Progenitor cell of endocrine pancreas (in vitro differentiated cells): ENCODE measurements around the gene PCDH7. TPM values are rescaled to one million over a fixed set of nuclear protein-coding genes. Genes with fewer than 3 reads are reported as not detected.
A peak's percentile ranks its signal among the peaks of the same experiment; 100 is the strongest.

ENCODE experiments used
- DNase-seq: peaks from one replicate; pipeline ENCODE4 v3.0.0; 2021; ENCODE audit warnings: low spot score; ENCODE audit not compliant: unreplicated experiment
- H3K27ac Mint-ChIP-seq: 2 replicates; pipeline ENCODE4 v1.8.0; 2021; ENCODE audit warnings: mild to moderate bottlenecking, moderate library complexity, mixed read lengths
- H3K27me3 Mint-ChIP-seq: 2 replicates; pipeline ENCODE4 v1.8.0; 2021; ENCODE audit warnings: mixed read lengths
- H3K36me3 Mint-ChIP-seq: 2 replicates; pipeline ENCODE4 v1.8.0; 2022; ENCODE audit warnings: mixed read lengths; ENCODE audit not compliant: insufficient read depth
- H3K4me1 Mint-ChIP-seq: 2 replicates; pipeline ENCODE4 v1.8.0; 2021; ENCODE audit warnings: low read depth, mixed read lengths
- H3K4me3 Mint-ChIP-seq: 2 replicates; pipeline ENCODE4 v1.8.0; 2021; ENCODE audit warnings: low read depth, mild to moderate bottlenecking, moderate library complexity, mixed read lengths
- H3K9me3 Mint-ChIP-seq: 2 replicates; pipeline ENCODE4 v1.8.0; 2021; ENCODE audit warnings: low read depth, mixed read lengths
- CTCF ChIP-seq: fragments of 200-600 bp; sonication (generic); IDR thresholded peaks from one replicate; pipeline ENCODE4 v1.5.0; 2021; ENCODE audit warnings: antibody characterized with exemption, mild to moderate bottlenecking; ENCODE audit not compliant: unreplicated experiment
- long read RNA-seq: library from polyadenylated mRNA; unstranded; transcript quantifications from one replicate; pipeline ENCODE4 v2.0.0, GENCODE V29; 2020
- total RNA-seq: library from RNA; stranded (reverse); gene quantifications from 2 replicates; pipeline ENCODE4 v1.2.1, GENCODE V29; 2021

The PCDH7 gene
- 9.9 and 17.2 TPM in 2 replicates for total RNA-seq
- long read RNA-seq, full-length matches to known transcripts = 2 of 5 reads
- long read RNA-seq, partial matches to known transcripts = 0 of 5 reads
- long read RNA-seq, other reads (novel, unspliced or antisense) = 3 of 5 reads

DNA sequence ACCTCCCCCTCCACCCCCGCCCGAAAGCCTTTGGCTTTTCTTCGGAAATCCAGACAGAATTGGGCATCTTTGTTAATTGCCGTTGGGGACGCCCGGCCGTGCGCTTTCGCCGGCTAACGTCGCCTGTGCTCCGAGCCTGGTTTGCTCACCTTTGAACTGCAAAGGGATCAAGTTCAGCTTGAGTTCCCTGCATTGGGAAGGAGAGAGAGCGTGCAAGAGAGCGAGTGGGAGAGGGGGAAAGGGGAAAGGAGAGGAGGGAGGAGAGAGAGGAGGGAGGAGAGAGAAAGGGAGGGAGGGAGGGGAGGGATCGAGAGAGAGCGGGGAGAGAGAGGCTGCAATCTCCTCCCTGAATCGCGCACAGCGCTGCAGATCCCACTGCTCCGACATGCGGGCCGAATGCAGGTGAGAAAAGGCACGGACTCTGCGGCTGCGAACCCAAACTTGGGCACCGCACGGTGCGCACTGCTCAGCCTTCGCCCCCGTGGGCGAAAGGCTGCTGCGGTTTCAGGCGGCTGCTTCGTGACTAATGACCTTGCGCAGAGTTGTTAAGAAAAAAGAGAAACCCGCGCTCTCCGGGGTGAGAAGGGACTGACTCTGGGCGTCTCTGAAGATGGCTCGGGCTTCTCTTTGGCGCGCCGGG lies at the start of gene PCDH7:
PCDH7 (plus strand) TSS at position 349 of the 640 bp plus-strand sequence. CDS start 1,054 bp downstream, outside the sequence.
- no peak for DNase-seq
- Mint-ChIP-seq H3K27me3 (peaks cover 46% of the 10 kb centered on the region), H3K4me1 (peaks cover 24% of the 10 kb centered on the region), H3K4me3 (peak within 1 kb of the TSS; percentile 82), H3K27ac (peak within 1 kb of the TSS; percentile 93), H3K36me3 (no peaks in the 10 kb centered on the region), H3K9me3 (no peaks in the 10 kb centered on the region)
- TF ChIP-seq CTCF = no peak

DNA sequence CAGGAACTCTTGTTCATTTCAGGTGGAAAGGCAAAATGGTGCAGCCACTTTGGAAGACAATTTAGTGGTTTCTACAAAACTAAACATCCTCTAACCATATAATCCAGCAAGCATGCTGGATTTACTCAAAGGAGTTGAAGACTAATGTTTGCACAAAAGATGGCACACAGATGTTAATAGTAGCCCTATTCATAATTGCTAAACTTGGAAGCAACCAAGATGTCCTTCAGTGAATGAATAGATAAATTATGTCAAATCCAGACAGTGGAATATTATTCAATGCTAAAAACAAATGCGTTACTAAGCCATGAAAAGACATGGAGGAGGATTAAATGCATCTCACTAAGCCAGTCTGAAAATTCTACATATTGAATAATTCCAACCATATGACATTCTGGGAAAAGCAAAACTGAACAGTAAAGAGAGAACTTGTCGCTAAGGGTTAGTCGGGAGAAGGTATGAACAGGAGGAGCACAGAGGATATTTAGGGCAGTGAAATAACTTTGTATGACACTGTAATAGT lies 48.2 kb upstream of the PCDH7 start:
- TF ChIP-seq CTCF = no peak
- Mint-ChIP-seq H3K36me3 (no peaks in the 10 kb centered on the region), H3K27me3 (no peaks in the 10 kb centered on the region)

DNA sequence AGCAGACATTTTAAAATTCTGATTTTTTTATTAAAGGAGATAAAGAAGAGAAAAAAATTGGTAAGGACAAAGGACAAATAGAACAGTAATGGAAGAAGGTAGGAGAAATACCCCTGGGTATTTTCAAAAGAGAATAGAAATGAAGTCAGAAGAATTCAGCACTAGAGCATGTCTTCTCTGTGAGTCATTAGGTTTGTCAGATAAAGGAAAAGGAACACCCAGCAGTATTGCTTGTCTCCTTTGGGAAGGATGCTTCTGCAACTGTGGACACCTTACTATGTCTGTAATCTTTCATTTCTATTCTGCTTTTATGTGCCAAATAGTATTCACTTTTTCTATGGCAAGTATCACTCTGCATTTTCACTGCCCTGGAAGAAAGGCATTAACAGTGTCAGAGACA lies 24.0 kb upstream of the PCDH7 start:
- H3K36me3 Mint-ChIP-seq = no peaks in the 10 kb centered on the region
- no peaks in the 10 kb centered on the region for H3K27me3 Mint-ChIP-seq
- H3K9me3 Mint-ChIP-seq = no peaks in the 10 kb centered on the region
- TF ChIP-seq CTCF = no peak
- no peak for DNase-seq
- H3K4me3 Mint-ChIP-seq = no peak overlapping the region
- H3K27ac Mint-ChIP-seq = no peak overlapping the region
- no peaks in the 10 kb centered on the region for H3K4me1 Mint-ChIP-seq

More for the DNA sequence above, 48.2 kb upstream of the PCDH7 start:
- no peaks in the 10 kb centered on the region for H3K4me1 Mint-ChIP-seq
- H3K4me3 Mint-ChIP-seq = no peak overlapping the region
- H3K9me3 Mint-ChIP-seq = peaks cover 3% of the 10 kb centered on the region
- no peak overlapping the region for H3K27ac Mint-ChIP-seq
- no peak for DNase-seq

DNA sequence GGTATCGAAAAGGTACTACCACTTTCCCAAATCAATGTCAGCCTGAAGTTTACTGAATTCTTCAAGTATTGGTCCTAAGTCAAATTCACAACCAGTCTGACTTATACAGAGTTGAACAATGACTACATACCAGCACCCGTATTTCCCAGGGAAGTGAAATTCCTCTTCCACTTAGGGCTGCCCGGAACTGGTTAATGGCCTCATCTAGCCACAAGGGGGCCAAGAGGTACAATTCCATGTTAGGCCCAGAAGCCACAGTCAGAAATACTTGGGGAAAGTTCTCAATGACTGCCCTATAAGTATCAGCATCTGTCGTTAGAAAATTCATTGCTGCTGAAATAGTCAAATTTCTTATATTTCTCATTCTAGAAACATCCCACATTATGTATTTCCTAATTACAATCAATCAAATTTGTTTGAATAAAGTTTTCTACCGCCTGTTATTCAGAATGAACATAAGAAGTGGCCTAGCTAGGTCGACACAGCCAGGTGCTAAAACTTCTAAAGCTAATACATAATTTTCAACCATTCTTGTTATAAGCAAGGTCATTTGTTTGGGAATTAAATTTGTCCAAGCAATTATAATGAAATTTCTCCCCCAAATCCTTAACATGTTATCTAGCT lies 5.6 kb upstream of the PCDH7 start:
- DNase-seq = no peak
- peak; percentile 86 for TF ChIP-seq CTCF
- Mint-ChIP-seq H3K27ac (no peak overlapping the region), H3K4me1 (peaks cover 14% of the 10 kb centered on the region), H3K9me3 (peaks cover 11% of the 10 kb centered on the region), H3K36me3 (no peaks in the 10 kb centered on the region), H3K27me3 (peaks cover 12% of the 10 kb centered on the region), H3K4me3 (no peak overlapping the region)

- Mint-ChIP-seq H3K4me3 (peak overlapping the region; percentile 82), H3K27me3 (peaks cover 18% of the 10 kb centered on the region), H3K36me3 (no peaks in the 10 kb centered on the region), H3K4me1 (peaks cover 16% of the 10 kb centered on the region), H3K27ac (no peak overlapping the region), H3K9me3 (no peaks in the 10 kb centered on the region)
- TF ChIP-seq CTCF = peak; percentile 58
- no peak for DNase-seq
Measured at GRCh38 chr4:30716158-30716557, 4.0 kb upstream of the PCDH7 start.
